NCI-H2107 (cell line): ENCODE results near the gene WDFY4.

ENCODE experiments used
- DNase-seq: peaks from one replicate; lab custom pipeline; 2025; lab: John Stamatoyannopoulos, UW

Gene WDFY4

GRCh38 chr10:48690791-48691660 is 6.4 kb downstream of the WDFY4 start:
- DNase-seq = no peak

- DNase-seq = no peak
These were observed 7.3 kb downstream of the WDFY4 start for GRCh38 chr10:48691812-48692528.

GRCh38 chr10:48692748-48693147 is 8.1 kb downstream of the WDFY4 start:
- no peak for DNase-seq

GRCh38 chr10:48693206-48693605 is 8.5 kb downstream of the WDFY4 start:
- no peak for DNase-seq

GRCh38 chr10:48694371-48695030 is 9.8 kb downstream of the WDFY4 start:
- no peak for DNase-seq

GRCh38 chr10:48695636-48696534 is 11.2 kb downstream of the WDFY4 start:
- DNase-seq = no peak

- no peak for DNase-seq
These were observed 11.8 kb downstream of the WDFY4 start for GRCh38 chr10:48696535-48696873.

- DNase-seq = no peak
These were observed 12.4 kb downstream of the WDFY4 start for GRCh38 chr10:48697091-48697490.

- no peak for DNase-seq
These were observed 13.4 kb downstream of the WDFY4 start for GRCh38 chr10:48697821-48698764.

GRCh38 chr10:48699011-48699627 is 14.4 kb downstream of the WDFY4 start:
- no peak for DNase-seq

- DNase-seq = no peak
These were observed 15.4 kb downstream of the WDFY4 start for GRCh38 chr10:48700071-48700470.

GRCh38 chr10:48700493-48700892 is 15.8 kb downstream of the WDFY4 start:
- DNase-seq = no peak

- no peak for DNase-seq
These were observed 16.6 kb downstream of the WDFY4 start for GRCh38 chr10:48701139-48701901.

GRCh38 chr10:48701941-48702340 is 17.3 kb downstream of the WDFY4 start:
- DNase-seq = no peak

- DNase-seq = no peak
These were observed 19.0 kb downstream of the WDFY4 start for GRCh38 chr10:48703531-48704122.

- no peak for DNase-seq
These were observed 19.5 kb downstream of the WDFY4 start for GRCh38 chr10:48704156-48704555.

GRCh38 chr10:48705401-48705938 is 20.8 kb downstream of the WDFY4 start:
- DNase-seq = no peak

- no peak for DNase-seq
These were observed 22.8 kb downstream of the WDFY4 start for GRCh38 chr10:48707472-48707871.

- DNase-seq = no peak
These were observed 23.5 kb downstream of the WDFY4 start for GRCh38 chr10:48708144-48708543.
